Lower leg skin (tissue), 4 donors: ENCODE results near the gene MFSD12. TPM values are rescaled to one million over a fixed set of nuclear protein-coding genes. Genes with fewer than 3 reads are reported as not detected.

Experiments used
- DNase-seq, 2 donors: peaks; one replicate each; pipeline ENCODE4 v3.0.0-alpha.2; 2019; ENCODE audit warnings: low spot score in 2 of 2
- H3K4me3 ChIP-seq: fragments of 200-600 bp; sonication (generic); 2 replicates; pipeline ENCODE4 v1.5.1; 2017; ENCODE audit warnings: mild to moderate bottlenecking, low read depth; ENCODE audit not compliant: poor library complexity, severe bottlenecking
- POLR2A ChIP-seq, 2 donors: fragments of 450-650 bp; IDR thresholded peaks; one replicate each; pipeline ENCODE4 v1.6.1; 2016 to 2017; ENCODE audit warnings: antibody characterized with exemption in 2 of 2, mild to moderate bottlenecking in 1 of 2, moderate library complexity in 1 of 2
- whole genome bisulfite sequencing, 2 donors: methylation state at CpG; one replicate each; pipeline ENCODE4 v1.1.5; 2018; 5-methylcytosine and 5-hydroxymethylcytosine counted together
- intact Hi-C: fragments of 100-400 bp; cut with DNase I; formaldehyde crosslinking; loops from one replicate; pipeline ENCODE4 v1.15.0; 2023; ENCODE audit warnings: low total_unique reads
- total RNA-seq, 4 donors: library from RNA; depleted of rRNA; stranded (reverse); fragments of >200 nt; gene quantifications; one replicate each; pipeline ENCODE4 v1.1.0, GENCODE V29; 2016
- TF ChIP-seq, protein P1 (sequence below), 3 donors: fragments of 450-650 bp; IDR thresholded peaks; one replicate each; pipeline ENCODE4 v1.5.1; 2016; ENCODE audit warnings: antibody characterized with exemption in 3 of 3, mild to moderate bottlenecking in 3 of 3, moderate library complexity in 2 of 3

MFSD12 gene
- total RNA-seq, 4 donors from 2014 or later: 43.3 to 98.2 (median 56.3) TPM

GRCh38 chr19:3554254-3555083 is 2.9 kb downstream of the MFSD12 start:
- no peak for TF ChIP-seq POLR2A (IDR thresholded peaks at IDR 0.05)
- TF ChIP-seq, protein P1, sequence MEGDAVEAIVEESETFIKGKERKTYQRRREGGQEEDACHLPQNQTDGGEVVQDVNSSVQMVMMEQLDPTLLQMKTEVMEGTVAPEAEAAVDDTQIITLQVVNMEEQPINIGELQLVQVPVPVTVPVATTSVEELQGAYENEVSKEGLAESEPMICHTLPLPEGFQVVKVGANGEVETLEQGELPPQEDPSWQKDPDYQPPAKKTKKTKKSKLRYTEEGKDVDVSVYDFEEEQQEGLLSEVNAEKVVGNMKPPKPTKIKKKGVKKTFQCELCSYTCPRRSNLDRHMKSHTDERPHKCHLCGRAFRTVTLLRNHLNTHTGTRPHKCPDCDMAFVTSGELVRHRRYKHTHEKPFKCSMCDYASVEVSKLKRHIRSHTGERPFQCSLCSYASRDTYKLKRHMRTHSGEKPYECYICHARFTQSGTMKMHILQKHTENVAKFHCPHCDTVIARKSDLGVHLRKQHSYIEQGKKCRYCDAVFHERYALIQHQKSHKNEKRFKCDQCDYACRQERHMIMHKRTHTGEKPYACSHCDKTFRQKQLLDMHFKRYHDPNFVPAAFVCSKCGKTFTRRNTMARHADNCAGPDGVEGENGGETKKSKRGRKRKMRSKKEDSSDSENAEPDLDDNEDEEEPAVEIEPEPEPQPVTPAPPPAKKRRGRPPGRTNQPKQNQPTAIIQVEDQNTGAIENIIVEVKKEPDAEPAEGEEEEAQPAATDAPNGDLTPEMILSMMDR (IDR thresholded peaks at IDR 0.05): no peak
- 72 to 74% methylated on average over 20 to 21 of the region's 21 CpGs for WGBS, 2 donors
- DNase-seq: no peak
- no peak overlapping the region for H3K4me3 ChIP-seq
- intact Hi-C loops: no loop called here

- no peak overlapping the region for H3K4me3 ChIP-seq
- no peak for DNase-seq
- TF ChIP-seq POLR2A (IDR thresholded peaks at IDR 0.05): no peak
- TF ChIP-seq, protein P1 (IDR thresholded peaks at IDR 0.05): no peak
- 72 to 79% methylated on average over 9 of the region's 9 CpGs for WGBS, 2 donors
- intact Hi-C loops: no loop called here
Observed at GRCh38 chr19:3551792-3552095, 5.6 kb downstream of the MFSD12 start.

DNA sequence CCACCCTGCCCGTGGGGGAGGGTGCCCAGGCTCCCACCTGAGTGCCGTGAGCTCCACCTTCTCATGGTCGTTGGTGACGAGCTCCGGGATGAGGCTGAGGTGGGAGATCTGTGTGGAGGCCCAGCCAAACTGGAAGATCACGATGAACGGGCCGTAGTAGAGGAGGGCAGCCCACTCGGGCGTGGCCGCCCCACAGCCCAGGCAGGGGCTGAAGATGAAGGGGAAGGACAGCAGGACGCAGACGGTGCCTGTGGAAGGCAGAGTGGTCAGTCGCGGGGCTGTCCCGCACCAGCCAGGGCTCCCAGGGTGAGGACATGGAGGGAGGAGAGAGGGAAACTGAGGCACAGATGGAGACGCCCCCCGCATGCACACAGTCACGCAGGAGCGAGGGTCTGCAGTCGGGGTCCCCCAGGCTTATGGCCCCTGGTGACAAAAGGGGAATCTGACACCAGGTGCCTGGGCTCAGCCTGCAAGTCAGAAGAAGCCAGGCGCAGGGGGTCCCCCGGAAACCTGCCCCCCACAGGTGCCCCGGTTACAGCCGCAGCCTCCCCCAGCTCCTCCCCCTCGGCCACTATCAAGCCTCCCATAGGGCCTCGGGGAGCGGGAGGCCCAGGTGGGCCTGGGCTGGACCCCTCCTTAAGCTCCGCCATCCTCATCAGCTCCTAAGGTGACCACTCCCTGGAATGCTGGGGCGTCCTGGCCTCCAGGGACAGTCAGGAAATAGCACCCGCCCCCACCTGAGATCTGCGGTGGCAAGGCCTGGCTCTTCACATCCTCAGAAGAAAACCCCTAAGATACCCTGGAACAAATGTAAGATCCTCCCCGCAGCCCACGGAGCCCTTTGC is 6.2 kb downstream of the MFSD12 start:
- no peak for DNase-seq
- TF ChIP-seq, protein P1 (IDR thresholded peaks at IDR 0.05): no peak
- TF ChIP-seq POLR2A (IDR thresholded peaks at IDR 0.05): no peak
- no peak overlapping the region for H3K4me3 ChIP-seq
- intact Hi-C loops: no loop called here
- WGBS, 2 donors: 85 to 91% methylated on average over 31 to 33 of the region's 34 CpGs

- intact Hi-C loops: no loop called here
- 84 to 87% methylated on average over 10 of the region's 10 CpGs for WGBS, 2 donors
- TF ChIP-seq POLR2A (IDR thresholded peaks at IDR 0.05): no peak
- TF ChIP-seq, protein P1 (IDR thresholded peaks at IDR 0.05): no peak
- H3K4me3 ChIP-seq: no peak overlapping the region
- DNase-seq: no peak
Observed at GRCh38 chr19:3549816-3550215, 7.6 kb downstream of the MFSD12 start.

- no peak overlapping the region for H3K4me3 ChIP-seq
- TF ChIP-seq, protein P1 (IDR thresholded peaks at IDR 0.05): no peak
- TF ChIP-seq POLR2A (IDR thresholded peaks at IDR 0.05): no peak
- 76 to 83% methylated on average over 12 to 14 of the region's 14 CpGs for WGBS, 2 donors
- intact Hi-C loops: no loop called here
- DNase-seq: no peak
Observed at GRCh38 chr19:3548606-3549005, 8.8 kb downstream of the MFSD12 start.
